ENCODE data around the gene ERI3.
"Not testable (repeated sequence)": the region's sequence is repeated elsewhere in the genome, so short reads cannot be mapped to it uniquely, and the experiment has no call there.

GRCh38 chr1:44206545-44206944 is 148.5 kb downstream of the ERI3 start:
- not testable (repeated sequence) for TF ChIP-seq CTCF (IDR thresholded peaks at IDR 0.05; ENCODE audit: insufficient read depth, low read depth, low read length); EZH2 (IDR thresholded peaks at IDR 0.05; ENCODE audit: insufficient read depth, low read length)
